Measurements from ENCODE around the gene KRT86. TPM values are rescaled to one million over a fixed set of nuclear protein-coding genes. Genes with fewer than 3 reads are reported as not detected.

KRT86 gene
- total RNA-seq, 2 donors from 2014 or later = not detected

DNA sequence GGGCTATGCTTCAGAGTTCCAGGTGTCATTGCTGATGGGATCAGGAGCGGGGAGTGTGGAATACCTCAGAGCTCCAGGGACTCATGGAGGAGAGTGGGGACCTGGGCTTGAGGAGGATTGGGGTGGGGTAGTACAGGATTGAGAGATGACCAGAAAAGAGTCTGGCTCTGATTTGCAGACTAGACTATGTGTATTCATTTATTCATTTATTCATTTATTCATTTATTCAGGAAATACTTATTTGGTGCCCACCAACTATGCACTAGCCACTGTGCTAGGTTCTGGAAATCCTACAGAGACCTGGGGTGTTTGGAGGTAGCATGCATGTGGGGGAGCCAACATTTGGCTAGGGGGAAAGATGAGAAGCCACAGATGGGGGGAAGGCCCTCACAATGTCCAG, 47.6 kb downstream of the KRT86 start:
- Histone ChIP-seq H3K9me3 (ENCODE audit: control insufficient read depth, low read length) (no peaks in the 10 kb centered on the region), H3K4me1 (ENCODE audit: control insufficient read depth, insufficient read depth, low read length) (no peaks in the 10 kb centered on the region), H3K27ac (ENCODE audit: low read depth, low read length) (no peak overlapping the region), H3K36me3 (ENCODE audit: control insufficient read depth, insufficient read depth, low read length) (no peaks in the 10 kb centered on the region), H3K9ac (ENCODE audit: extremely low read depth, low read length, poor library complexity, severe bottlenecking) (no peak overlapping the region), H3K4me3 (ENCODE audit: low read length) (no peak overlapping the region), H3K27me3 (ENCODE audit: control insufficient read depth, insufficient read depth, low read length, poor library complexity, severe bottlenecking) (peaks cover 18% of the 10 kb centered on the region)
- Mint-ChIP-seq H3K27me3 (ENCODE audit: insufficient read depth) (peaks cover 16% of the 10 kb centered on the region), H3K36me3 (ENCODE audit: low read depth) (no peaks in the 10 kb centered on the region), H3K27ac (no peak overlapping the region), H3K4me3 (no peak overlapping the region), H3K9me3 (no peaks in the 10 kb centered on the region), H3K4me1 (no peaks in the 10 kb centered on the region)
- WGBS, 2 experiments (ENCODE audit: insufficient coverage in 1 of 2, insufficient read length in 1 of 2) = 93 to 100% methylated on average over 1 of the region's 1 CpG
- TF ChIP-seq, protein P1, sequence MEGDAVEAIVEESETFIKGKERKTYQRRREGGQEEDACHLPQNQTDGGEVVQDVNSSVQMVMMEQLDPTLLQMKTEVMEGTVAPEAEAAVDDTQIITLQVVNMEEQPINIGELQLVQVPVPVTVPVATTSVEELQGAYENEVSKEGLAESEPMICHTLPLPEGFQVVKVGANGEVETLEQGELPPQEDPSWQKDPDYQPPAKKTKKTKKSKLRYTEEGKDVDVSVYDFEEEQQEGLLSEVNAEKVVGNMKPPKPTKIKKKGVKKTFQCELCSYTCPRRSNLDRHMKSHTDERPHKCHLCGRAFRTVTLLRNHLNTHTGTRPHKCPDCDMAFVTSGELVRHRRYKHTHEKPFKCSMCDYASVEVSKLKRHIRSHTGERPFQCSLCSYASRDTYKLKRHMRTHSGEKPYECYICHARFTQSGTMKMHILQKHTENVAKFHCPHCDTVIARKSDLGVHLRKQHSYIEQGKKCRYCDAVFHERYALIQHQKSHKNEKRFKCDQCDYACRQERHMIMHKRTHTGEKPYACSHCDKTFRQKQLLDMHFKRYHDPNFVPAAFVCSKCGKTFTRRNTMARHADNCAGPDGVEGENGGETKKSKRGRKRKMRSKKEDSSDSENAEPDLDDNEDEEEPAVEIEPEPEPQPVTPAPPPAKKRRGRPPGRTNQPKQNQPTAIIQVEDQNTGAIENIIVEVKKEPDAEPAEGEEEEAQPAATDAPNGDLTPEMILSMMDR (conservative IDR thresholded peaks at IDR 0.05) = no peak
- DNase-seq = no peak

DNA sequence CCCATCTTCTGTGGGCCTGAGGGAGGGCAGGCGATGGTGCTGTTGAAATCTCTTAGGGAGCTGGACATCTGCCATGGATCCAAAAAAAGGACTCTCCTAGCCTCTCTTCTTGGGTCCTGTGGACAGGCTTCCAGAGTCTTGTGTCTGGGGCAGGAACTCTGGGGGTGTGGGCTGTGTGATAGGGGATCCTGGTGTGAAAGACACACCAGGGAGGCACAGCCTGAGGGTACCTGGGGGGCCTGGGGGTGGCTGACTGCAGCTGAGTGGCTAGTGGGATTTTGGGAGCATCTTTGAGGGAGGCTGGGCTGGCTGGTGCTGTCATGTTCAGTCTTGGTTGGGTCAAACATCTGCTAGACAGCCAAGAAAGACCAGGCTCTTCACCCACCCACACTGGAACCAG, 48.6 kb downstream of the KRT86 start:
- no peaks in the 10 kb centered on the region for H3K9me3 Mint-ChIP-seq
- H3K27me3 Mint-ChIP-seq (ENCODE audit: insufficient read depth) = peaks cover 16% of the 10 kb centered on the region
- no peaks in the 10 kb centered on the region for H3K36me3 Mint-ChIP-seq (ENCODE audit: low read depth)
- H3K27me3 ChIP-seq (ENCODE audit: control insufficient read depth, insufficient read depth, low read length, poor library complexity, severe bottlenecking) = peaks cover 18% of the 10 kb centered on the region
- H3K9me3 ChIP-seq (ENCODE audit: control insufficient read depth, low read length) = no peaks in the 10 kb centered on the region
- H3K9ac ChIP-seq (ENCODE audit: extremely low read depth, low read length, poor library complexity, severe bottlenecking) = no peak overlapping the region
- no peak overlapping the region for H3K4me3 Mint-ChIP-seq
- WGBS, 2 experiments (ENCODE audit: insufficient coverage in 1 of 2, insufficient read length in 1 of 2) = 76 to 86% methylated on average over 1 of the region's 1 CpG
- H3K27ac ChIP-seq (ENCODE audit: low read depth, low read length) = no peak overlapping the region
- TF ChIP-seq, protein P1 (conservative IDR thresholded peaks at IDR 0.05) = no peak
- no peaks in the 10 kb centered on the region for H3K4me1 ChIP-seq (ENCODE audit: control insufficient read depth, insufficient read depth, low read length)
- H3K36me3 ChIP-seq (ENCODE audit: control insufficient read depth, insufficient read depth, low read length) = no peaks in the 10 kb centered on the region
- no peak overlapping the region for H3K27ac Mint-ChIP-seq
- no peak for DNase-seq
- H3K4me3 ChIP-seq (ENCODE audit: low read length) = no peak overlapping the region
- no peaks in the 10 kb centered on the region for H3K4me1 Mint-ChIP-seq

DNA sequence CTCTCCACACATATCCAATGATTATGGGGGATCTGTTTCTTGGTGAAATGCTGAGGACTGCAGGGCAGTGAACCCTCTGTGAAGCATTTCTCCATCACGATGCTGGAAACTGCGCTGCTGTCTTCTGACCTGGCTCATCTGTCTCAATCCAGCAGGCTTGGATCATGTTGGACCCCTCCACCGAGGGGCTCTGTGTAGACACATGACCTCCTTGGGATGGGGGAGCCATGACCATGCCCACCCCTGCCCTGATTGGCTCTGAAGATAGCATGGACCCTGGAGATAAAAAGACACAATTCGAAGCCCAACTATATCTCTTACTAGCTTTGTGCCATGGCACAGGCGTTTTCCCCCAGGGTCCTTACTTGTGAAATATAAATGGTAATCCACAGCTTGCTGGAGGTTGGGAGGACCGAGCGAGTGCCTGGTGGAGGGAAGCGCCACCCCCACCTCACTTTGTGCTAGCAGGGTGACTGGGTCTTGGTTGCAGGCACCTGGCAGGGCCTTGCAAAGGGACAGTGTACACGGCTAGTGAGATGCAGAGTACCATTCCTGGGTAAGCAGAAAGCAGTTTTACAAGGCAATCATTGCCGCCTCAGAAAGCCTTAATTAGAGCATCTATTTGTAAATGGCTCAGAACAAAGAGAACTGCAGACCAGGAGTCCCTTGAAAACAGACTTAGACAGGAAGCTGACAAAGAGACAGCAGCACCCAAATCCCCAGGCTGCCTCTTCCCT, 49.1 kb downstream of the KRT86 start:
- no peaks in the 10 kb centered on the region for H3K9me3 ChIP-seq (ENCODE audit: control insufficient read depth, low read length)
- no peaks in the 10 kb centered on the region for H3K4me1 ChIP-seq (ENCODE audit: control insufficient read depth, insufficient read depth, low read length)
- TF ChIP-seq, protein P1 (conservative IDR thresholded peaks at IDR 0.05) = no peak
- Mint-ChIP-seq H3K27ac (no peak overlapping the region), H3K9me3 (no peaks in the 10 kb centered on the region), H3K4me1 (no peaks in the 10 kb centered on the region), H3K36me3 (ENCODE audit: low read depth) (no peaks in the 10 kb centered on the region), H3K27me3 (ENCODE audit: insufficient read depth) (peaks cover 16% of the 10 kb centered on the region), H3K4me3 (no peak overlapping the region)
- no peak for DNase-seq
- H3K27me3 ChIP-seq (ENCODE audit: control insufficient read depth, insufficient read depth, low read length, poor library complexity, severe bottlenecking) = peaks cover 18% of the 10 kb centered on the region
- WGBS, 2 experiments (ENCODE audit: insufficient coverage in 1 of 2, insufficient read length in 1 of 2) = 90% methylated on average over 6 to 10 of the region's 10 CpGs
- H3K27ac ChIP-seq (ENCODE audit: low read depth, low read length) = no peak overlapping the region
- H3K36me3 ChIP-seq (ENCODE audit: control insufficient read depth, insufficient read depth, low read length) = no peaks in the 10 kb centered on the region
- H3K9ac ChIP-seq (ENCODE audit: extremely low read depth, low read length, poor library complexity, severe bottlenecking) = no peak overlapping the region
- H3K4me3 ChIP-seq (ENCODE audit: low read length) = no peak overlapping the region

Data from endodermal cell (in vitro differentiated cells).